ENCODE measurements around the gene KCNN4.

Gene KCNN4

GRCh38 chr19:43725468-43725867 is 55.3 kb downstream of the KCNN4 start:
- no peak for TF ChIP-seq CTCF (conservative IDR thresholded peaks at IDR 0.05; ENCODE audit: low read depth)
- ChIA-PET POLR2A (ENCODE audit: low non-redundant PET) (interaction anchor here (0.5 kb wide), 1 partner anchor 1705 kb away, joined by 3 read pairs; no protein-coding TSS in a partner anchor), CTCF (interaction anchor here (0.6 kb wide), 1 partner anchor 53 kb away, joined by 3 read pairs; no protein-coding TSS in a partner anchor)
- no peak for DNase-seq (ENCODE audit: low spot score)
- no peak overlapping the region for H3K27ac ChIP-seq

- DNase-seq (ENCODE audit: low spot score): no peak
- TF ChIP-seq CTCF (conservative IDR thresholded peaks at IDR 0.05; ENCODE audit: low read depth): no peak
- ChIA-PET POLR2A (ENCODE audit: low non-redundant PET) (interaction anchor here (0.5 kb wide), 1 partner anchor 1705 kb away, joined by 3 read pairs; no protein-coding TSS in a partner anchor), CTCF (no interaction called here)
- H3K27ac ChIP-seq: no peak overlapping the region
These were observed 55.9 kb downstream of the KCNN4 start for GRCh38 chr19:43724896-43725295.

DNA sequence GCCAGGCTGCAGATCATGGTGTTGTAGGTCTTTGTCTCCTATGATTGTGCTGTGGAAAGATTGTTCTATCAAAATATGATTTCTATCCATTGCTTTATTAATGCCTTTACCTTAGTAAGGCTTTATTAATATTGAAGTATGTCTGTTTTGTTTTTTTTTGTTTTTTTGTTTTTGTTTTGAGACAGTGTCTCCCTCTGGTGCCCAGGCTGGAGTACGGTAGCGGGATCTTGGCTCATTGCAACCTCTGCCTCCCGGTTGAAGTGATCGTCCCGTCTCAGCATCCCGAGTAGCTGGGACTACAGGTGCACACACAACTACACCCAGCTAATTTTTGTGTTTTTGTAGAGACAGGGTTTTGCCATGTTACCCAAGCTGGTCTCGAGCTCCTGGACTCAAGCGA is 57.2 kb downstream of the KCNN4 start:
- POLR2A ChIA-PET (ENCODE audit: low non-redundant PET): no interaction called here
- CTCF ChIA-PET: interaction anchor here (0.7 kb wide), 1 partner anchor 1225 kb away, joined by 3 read pairs; no protein-coding TSS in a partner anchor

DNA sequence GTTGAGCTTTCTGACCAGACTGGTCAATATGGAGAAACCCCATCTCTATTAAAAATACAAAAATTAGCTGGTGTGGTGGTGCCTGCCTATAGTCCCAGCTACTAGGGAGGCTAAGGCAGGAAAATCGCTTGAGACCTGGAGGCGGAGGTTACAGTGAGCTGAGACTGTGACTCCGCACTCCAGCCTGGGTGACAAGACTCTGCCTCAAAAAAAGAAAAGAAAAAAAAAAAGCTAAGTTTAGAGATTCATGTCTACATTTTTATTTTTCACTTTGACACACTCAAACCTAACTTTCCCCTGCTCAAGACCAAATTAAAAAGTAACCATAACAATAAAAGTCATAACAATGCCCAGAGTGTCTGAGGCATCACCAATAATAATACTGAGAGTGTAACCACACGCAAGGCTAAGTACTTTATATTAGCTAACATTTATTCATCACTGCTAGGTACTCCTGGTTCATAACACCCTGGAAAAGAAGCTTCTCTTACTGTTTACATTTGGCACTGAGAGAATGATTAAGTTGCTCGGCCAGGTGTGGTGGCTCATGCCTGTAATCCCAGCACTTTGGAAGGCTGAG is 59.2 kb downstream of the KCNN4 start:
- H3K27ac ChIP-seq: no peak overlapping the region; the same call in 1 of the 2 replicates
- no peak for DNase-seq (ENCODE audit: low spot score)
- POLR2A ChIA-PET (ENCODE audit: low non-redundant PET): no interaction called here
- CTCF ChIA-PET: interaction anchor here (0.5 to 1.2 kb wide), 6 partner anchors 10 to 1020 kb away, joined by 3 to 5 read pairs (median 3); no protein-coding TSS in a partner anchor
- no peak for TF ChIP-seq CTCF (conservative IDR thresholded peaks at IDR 0.05; ENCODE audit: low read depth)

More for the DNA sequence above, 57.2 kb downstream of the KCNN4 start:
- DNase-seq (ENCODE audit: low spot score): no peak
- no peak overlapping the region for H3K27ac ChIP-seq
- TF ChIP-seq CTCF (conservative IDR thresholded peaks at IDR 0.05; ENCODE audit: low read depth): no peak; the same call in 1 of the 2 replicates

DNA sequence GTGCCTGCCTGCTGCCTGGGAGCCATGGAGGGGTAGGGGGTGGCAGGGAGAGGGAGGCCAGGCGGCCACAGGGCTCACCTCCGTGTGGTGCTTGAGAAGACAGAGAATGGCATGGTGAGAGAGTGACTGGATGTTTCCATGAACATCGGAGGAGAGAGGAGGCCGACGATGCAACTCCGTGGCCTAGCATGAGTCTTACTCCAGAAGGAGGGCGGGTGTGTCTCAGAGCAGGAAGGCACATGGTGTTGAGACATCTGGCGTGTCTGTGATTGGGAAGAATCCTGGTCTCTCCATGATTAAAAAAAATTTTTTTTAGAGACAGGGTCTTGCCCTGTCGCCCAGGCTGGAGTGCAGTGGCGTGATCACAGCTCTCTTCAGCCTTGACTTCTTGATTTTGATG is 59.8 kb downstream of the KCNN4 start:
- no peak for DNase-seq (ENCODE audit: low spot score)
- ChIA-PET POLR2A (ENCODE audit: low non-redundant PET) (no interaction called here), CTCF (interaction anchor here (1.2 kb wide), 2 partner anchors 11 to 46 kb away, joined by 3 to 4 read pairs; no protein-coding TSS in a partner anchor)
- peak overlapping the region; percentile 3; the same call in 1 of the 2 replicates for H3K27ac ChIP-seq
- no peak for TF ChIP-seq CTCF (conservative IDR thresholded peaks at IDR 0.05; ENCODE audit: low read depth)

GRCh38 chr19:43719918-43720317 is 60.9 kb downstream of the KCNN4 start:
- H3K27ac ChIP-seq: no peak overlapping the region
- no peak for TF ChIP-seq CTCF (conservative IDR thresholded peaks at IDR 0.05; ENCODE audit: low read depth)
- CTCF ChIA-PET: interaction anchor here (0.6 kb wide), 1 partner anchor 817 kb away, joined by 3 read pairs; no protein-coding TSS in a partner anchor
- POLR2A ChIA-PET (ENCODE audit: low non-redundant PET): interaction anchor here (0.6 kb wide), 1 partner anchor 51 kb away, joined by 5 read pairs; no protein-coding TSS in a partner anchor
- DNase-seq (ENCODE audit: low spot score): no peak

Measured in RWPE1 (cell line).